ENCODE data around the gene ACVR1B.

Gene ACVR1B

DNA sequence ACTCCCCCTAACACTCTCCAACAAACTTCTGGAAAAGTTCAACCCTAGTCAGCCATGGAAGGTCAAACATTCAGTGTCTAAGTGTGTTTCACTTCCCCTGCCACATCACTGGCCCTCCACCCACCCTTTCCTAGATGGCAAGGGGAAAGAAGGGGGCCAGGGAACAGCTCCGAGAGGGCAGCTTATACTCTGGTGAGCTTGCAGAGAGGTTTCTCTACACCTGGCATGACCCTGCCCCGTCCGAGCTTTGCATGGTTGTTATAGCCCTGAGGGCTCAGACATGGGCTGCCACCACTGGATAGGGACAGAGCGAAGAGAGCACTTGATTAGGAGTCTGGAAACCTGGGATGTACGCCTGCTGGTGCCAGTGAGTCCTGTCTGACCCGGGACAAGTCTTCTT is 40.2 kb upstream of the ACVR1B start:
- no peak for DNase-seq
- no peaks in the 10 kb centered on the region for H4K20me1 ChIP-seq (ENCODE audit: insufficient read depth, low read length)
- peaks cover 8% of the 10 kb centered on the region for H3K27me3 ChIP-seq (replicated peaks; ENCODE audit: insufficient read depth, low read length)
- TF ChIP-seq CTCF (IDR thresholded peaks at IDR 0.05; ENCODE audit: low read length) (no peak), EZH2 (optimal IDR thresholded peaks at IDR 0.05; ENCODE audit: low read depth, low read length) (no peak), EZH2phosphoT487 (IDR thresholded peaks at IDR 0.05; ENCODE audit: low read length) (no peak)
- H3K4me2 ChIP-seq (ENCODE audit: low read depth, low read length): no peak overlapping the region
- H3K9me3 ChIP-seq (replicated peaks; ENCODE audit: insufficient read depth, low read length): no peaks in the 10 kb centered on the region
- no peaks in the 10 kb centered on the region for H3F3A ChIP-seq (ENCODE audit: insufficient read depth, low read length)
- no peaks in the 10 kb centered on the region for H3K36me3 ChIP-seq (replicated peaks; ENCODE audit: insufficient read depth, low read length)
- no peak overlapping the region for H3K9ac ChIP-seq (ENCODE audit: low read length)
- H3K4me1 ChIP-seq (ENCODE audit: low read length): no peaks in the 10 kb centered on the region
- H3K79me2 ChIP-seq (ENCODE audit: low read length): no peaks in the 10 kb centered on the region
- no peak overlapping the region for H3K4me3 ChIP-seq (ENCODE audit: low read length)
- H2AFZ ChIP-seq (ENCODE audit: low read length): no peak overlapping the region
- H3K9me2 ChIP-seq (replicated peaks; ENCODE audit: insufficient read depth, low read length): no peaks in the 10 kb centered on the region
- no peak overlapping the region for H3K27ac ChIP-seq (ENCODE audit: low read length)

GRCh38 chr12:51911788-51912711 is 39.4 kb upstream of the ACVR1B start:
- no peak overlapping the region for H3K4me2 ChIP-seq (ENCODE audit: low read depth, low read length)
- no peak overlapping the region for H3K4me3 ChIP-seq (ENCODE audit: low read length)
- no peaks in the 10 kb centered on the region for H3K9me2 ChIP-seq (replicated peaks; ENCODE audit: insufficient read depth, low read length)
- H3K79me2 ChIP-seq (ENCODE audit: low read length): no peaks in the 10 kb centered on the region
- no peak overlapping the region for H3K27ac ChIP-seq (ENCODE audit: low read length)
- H3K9me3 ChIP-seq (replicated peaks; ENCODE audit: insufficient read depth, low read length): no peaks in the 10 kb centered on the region
- H4K20me1 ChIP-seq (ENCODE audit: insufficient read depth, low read length): no peaks in the 10 kb centered on the region
- H2AFZ ChIP-seq (ENCODE audit: low read length): no peak overlapping the region
- no peak overlapping the region for H3K9ac ChIP-seq (ENCODE audit: low read length)
- H3K27me3 ChIP-seq (replicated peaks; ENCODE audit: insufficient read depth, low read length): peaks cover 2% of the 10 kb centered on the region
- H3K36me3 ChIP-seq (replicated peaks; ENCODE audit: insufficient read depth, low read length): no peaks in the 10 kb centered on the region
- DNase-seq: no peak
- no peaks in the 10 kb centered on the region for H3F3A ChIP-seq (ENCODE audit: insufficient read depth, low read length)
- TF ChIP-seq CTCF (IDR thresholded peaks at IDR 0.05; ENCODE audit: low read length): no peak
- no peak for TF ChIP-seq EZH2 (optimal IDR thresholded peaks at IDR 0.05; ENCODE audit: low read depth, low read length)
- no peak for TF ChIP-seq EZH2phosphoT487 (IDR thresholded peaks at IDR 0.05; ENCODE audit: low read length)
- H3K4me1 ChIP-seq (ENCODE audit: low read length): no peaks in the 10 kb centered on the region

DNA sequence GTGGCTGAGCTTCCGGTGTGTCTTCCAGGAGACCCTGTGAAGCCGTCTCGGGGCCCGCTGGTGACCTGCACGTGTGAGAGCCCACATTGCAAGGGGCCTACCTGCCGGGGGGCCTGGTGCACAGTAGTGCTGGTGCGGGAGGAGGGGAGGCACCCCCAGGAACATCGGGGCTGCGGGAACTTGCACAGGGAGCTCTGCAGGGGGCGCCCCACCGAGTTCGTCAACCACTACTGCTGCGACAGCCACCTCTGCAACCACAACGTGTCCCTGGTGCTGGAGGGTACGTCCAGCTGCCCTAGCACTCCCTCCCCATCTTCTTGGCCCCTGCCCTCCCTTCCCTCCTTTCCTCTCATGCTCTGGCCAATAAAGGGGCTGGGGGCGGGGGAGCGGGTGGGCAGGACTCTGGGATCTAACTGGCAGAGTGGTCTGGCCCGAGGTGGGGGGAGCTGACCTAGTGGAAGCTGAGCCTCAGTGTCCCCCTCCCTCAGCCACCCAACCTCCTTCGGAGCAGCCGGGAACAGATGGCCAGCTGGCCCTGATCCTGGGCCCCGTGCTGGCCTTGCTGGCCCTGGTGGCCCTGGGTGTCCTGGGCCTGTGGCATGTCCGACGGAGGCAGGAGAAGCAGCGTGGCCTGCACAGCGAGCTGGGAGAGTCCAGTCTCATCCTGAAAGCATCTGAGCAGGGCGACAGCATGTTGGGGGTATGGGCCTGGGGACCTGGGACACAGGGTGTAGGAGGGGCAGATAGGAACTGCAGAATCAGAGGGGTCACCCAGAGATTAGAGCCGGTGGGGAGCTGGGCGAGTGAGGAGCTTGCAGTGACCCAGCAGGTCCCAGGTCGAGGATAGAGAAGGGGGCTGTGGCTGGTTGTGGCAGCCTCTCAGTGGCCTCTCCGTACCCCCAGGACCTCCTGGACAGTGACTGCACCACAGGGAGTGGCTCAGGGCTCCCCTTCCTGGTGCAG is 38.1 kb upstream of the ACVR1B start:
- Histone ChIP-seq H3K27ac (ENCODE audit: low read length) (no peak overlapping the region), H4K20me1 (ENCODE audit: insufficient read depth, low read length) (no peaks in the 10 kb centered on the region), H3K79me2 (ENCODE audit: low read length) (no peaks in the 10 kb centered on the region), H3K4me2 (ENCODE audit: low read depth, low read length) (no peak overlapping the region), H3K9me2 (replicated peaks; ENCODE audit: insufficient read depth, low read length) (no peaks in the 10 kb centered on the region), H2AFZ (ENCODE audit: low read length) (no peak overlapping the region), H3K36me3 (replicated peaks; ENCODE audit: insufficient read depth, low read length) (no peaks in the 10 kb centered on the region), H3K4me3 (ENCODE audit: low read length) (no peak overlapping the region), H3F3A (ENCODE audit: insufficient read depth, low read length) (no peaks in the 10 kb centered on the region), H3K9me3 (replicated peaks; ENCODE audit: insufficient read depth, low read length) (no peaks in the 10 kb centered on the region), H3K9ac (ENCODE audit: low read length) (no peak overlapping the region), H3K27me3 (replicated peaks; ENCODE audit: insufficient read depth, low read length) (no peaks in the 10 kb centered on the region; the same call in 1 of the 2 replicates), H3K4me1 (ENCODE audit: low read length) (no peaks in the 10 kb centered on the region)
- DNase-seq: no peak
- TF ChIP-seq CTCF (IDR thresholded peaks at IDR 0.05; ENCODE audit: low read length): no peak
- no peak for TF ChIP-seq EZH2phosphoT487 (IDR thresholded peaks at IDR 0.05; ENCODE audit: low read length)
- no peak for TF ChIP-seq EZH2 (optimal IDR thresholded peaks at IDR 0.05; ENCODE audit: low read depth, low read length)

Data from MM.1S (cell line).